GM10248 (cell line): ENCODE data around the gene ACTL8.

Experiments
- CTCF ChIA-PET: fragments of 300-600 bp; sonication (Branson Sonifier 250); formaldehyde crosslinking; extraction: SDS; loops from one replicate; lab custom pipeline; 2021; ENCODE audit warnings: antibody characterized with exemption; lab: Yijun Ruan, JAX
- POLR2A ChIA-PET: fragments of 350-650 bp; sonication (Branson Sonifier 250); formaldehyde crosslinking; extraction: SDS; loops from one replicate; lab custom pipeline; 2020; ENCODE audit warnings: antibody characterized with exemption; lab: Yijun Ruan, JAX
- DNase-seq: peaks from one replicate; pipeline ENCODE4 v3.0.0; 2012; ENCODE audit errors: extremely low spot score
- TF ChIP-seq, protein P1 (sequence below): IDR thresholded peaks from 2 replicates; pipeline ENCODE4 v1.5.1; 2012; ENCODE audit warnings: mild to moderate bottlenecking, low read depth; ENCODE audit errors: extremely low read depth, missing control alignments, control extremely low read depth

The ACTL8 gene

DNA sequence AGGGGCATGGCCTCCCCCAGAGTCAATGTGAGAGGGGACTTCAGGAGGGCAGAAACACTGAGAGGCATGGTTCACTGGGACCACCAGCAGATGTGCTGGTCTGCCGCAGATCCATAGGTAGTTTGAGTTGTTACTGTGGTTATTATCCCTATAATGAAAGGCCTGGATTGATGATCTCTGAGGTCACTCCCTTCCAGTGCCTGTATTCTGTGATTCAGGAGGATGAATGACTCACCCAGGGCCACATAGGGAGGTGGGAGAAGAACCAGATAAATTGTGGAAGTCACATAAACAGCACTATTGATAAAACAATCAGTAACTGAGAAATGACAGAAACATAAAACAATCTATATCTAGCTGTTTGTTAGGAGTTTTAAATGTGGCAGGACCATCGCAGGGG is 22.7 kb upstream of the ACTL8 start:
- DNase-seq, result no peak
- CTCF ChIA-PET, result no interaction called here

DNA sequence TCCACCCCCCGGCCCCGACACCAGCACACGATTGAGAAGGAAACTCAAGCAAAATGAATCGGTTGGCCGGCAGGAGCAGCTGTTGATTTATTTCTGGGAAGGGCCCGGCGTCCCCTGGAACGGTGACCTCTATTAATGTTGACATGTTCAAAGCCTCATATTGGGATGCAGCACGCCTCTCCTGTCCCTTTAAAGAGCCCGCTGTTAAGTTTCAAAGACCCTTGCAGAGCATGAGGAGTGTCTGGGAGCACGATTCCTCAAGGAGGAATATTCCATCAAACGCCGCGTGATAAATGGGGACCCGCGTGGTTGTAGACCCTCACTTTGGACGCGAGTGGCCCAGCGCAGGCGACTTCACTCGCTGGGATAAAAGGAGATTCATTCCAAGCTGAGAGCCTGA is 21.5 kb upstream of the ACTL8 start:
- ChIA-PET POLR2A (no interaction called here), CTCF (no interaction called here)
- TF ChIP-seq, protein P1, sequence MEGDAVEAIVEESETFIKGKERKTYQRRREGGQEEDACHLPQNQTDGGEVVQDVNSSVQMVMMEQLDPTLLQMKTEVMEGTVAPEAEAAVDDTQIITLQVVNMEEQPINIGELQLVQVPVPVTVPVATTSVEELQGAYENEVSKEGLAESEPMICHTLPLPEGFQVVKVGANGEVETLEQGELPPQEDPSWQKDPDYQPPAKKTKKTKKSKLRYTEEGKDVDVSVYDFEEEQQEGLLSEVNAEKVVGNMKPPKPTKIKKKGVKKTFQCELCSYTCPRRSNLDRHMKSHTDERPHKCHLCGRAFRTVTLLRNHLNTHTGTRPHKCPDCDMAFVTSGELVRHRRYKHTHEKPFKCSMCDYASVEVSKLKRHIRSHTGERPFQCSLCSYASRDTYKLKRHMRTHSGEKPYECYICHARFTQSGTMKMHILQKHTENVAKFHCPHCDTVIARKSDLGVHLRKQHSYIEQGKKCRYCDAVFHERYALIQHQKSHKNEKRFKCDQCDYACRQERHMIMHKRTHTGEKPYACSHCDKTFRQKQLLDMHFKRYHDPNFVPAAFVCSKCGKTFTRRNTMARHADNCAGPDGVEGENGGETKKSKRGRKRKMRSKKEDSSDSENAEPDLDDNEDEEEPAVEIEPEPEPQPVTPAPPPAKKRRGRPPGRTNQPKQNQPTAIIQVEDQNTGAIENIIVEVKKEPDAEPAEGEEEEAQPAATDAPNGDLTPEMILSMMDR, result no peak
- no peak for DNase-seq

More for the DNA sequence above, 22.7 kb upstream of the ACTL8 start:
- POLR2A ChIA-PET, result no interaction called here
- TF ChIP-seq, protein P1, result no peak

DNA sequence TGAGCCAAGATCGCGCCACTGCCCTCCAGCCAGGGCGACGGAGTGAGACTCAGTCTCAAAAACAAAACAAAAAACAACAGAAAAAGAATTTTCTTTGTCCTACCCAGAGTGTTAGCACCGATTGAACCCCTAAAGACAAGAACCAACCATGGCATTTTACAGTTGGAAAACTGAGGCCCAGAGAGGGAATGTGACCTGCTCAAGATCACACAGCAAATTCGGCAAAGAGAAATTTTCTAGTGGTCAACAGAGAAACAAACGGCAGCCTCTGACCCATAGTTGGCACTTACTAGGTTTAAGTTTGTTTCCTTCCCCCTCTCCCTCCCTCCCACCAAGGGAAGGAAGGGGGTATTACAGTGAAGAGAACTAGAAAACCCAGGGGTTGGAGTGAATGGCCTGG is 20.5 kb upstream of the ACTL8 start:
- CTCF ChIA-PET, result no interaction called here
- DNase-seq, result no peak
- POLR2A ChIA-PET, result no interaction called here
- TF ChIP-seq, protein P1, result no peak

DNA sequence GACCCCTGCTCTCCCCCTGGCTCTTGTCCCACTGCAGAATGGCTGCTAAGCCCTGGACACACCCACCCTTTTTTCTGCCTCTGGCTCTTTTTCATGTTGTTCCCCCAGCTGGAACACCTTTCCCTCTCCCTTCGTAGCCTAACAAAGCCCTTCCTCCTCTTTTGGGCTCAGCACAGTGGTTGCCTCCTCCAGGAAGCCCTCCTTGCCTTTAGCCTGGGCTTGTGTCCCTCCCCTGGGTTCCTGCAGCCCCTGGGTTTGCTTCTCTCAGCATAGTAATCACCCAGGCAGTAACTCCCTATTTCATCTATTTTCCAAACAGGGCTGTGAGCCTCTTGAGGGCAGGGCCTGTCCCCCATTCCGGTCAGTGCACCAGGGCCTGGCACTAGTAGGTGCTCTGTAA is 19.8 kb upstream of the ACTL8 start:
- TF ChIP-seq, protein P1, result no peak
- CTCF ChIA-PET, result no interaction called here
- no peak for DNase-seq
- POLR2A ChIA-PET, result no interaction called here

DNA sequence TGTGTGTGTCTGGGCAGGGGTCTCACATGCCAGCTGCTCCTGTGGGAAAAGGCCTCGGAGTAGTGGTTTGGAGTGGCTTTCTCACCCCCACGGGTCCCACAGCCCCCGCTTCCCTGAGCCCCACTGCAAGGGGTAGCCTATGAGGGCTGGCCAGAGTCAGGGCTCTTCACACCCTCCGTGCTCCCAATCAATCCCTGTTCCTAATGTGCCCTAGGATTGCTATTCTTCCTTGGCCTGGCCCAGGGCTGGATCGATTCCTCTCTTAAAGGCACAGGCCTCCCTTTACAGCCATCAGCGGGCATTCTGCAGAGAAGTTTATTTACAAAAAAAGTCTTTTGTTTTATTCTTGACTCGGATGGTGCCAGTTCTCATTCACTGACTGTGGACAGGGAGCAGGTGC is 19.3 kb upstream of the ACTL8 start:
- CTCF ChIA-PET, result no interaction called here

DNA sequence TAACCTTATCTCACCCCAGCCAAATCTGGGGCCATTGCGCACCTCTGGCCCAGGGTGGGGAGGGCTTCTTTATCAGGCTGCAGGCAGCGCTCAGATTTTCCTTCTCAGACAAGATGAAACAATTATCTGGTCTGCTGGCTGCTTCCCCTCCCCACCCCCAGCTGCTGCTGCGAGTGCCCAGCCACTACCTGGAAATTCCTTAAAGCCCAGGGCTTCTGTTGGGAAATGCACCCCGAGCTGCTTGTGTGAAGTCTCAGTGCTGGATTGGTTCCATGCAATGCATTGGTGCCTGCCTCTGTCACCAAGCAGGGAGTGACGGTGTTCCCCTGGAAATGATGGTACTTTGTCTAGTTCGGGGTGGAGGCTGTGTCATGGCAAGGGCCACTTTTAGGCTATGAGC is 18.5 kb upstream of the ACTL8 start:
- POLR2A ChIA-PET, result no interaction called here
- CTCF ChIA-PET, result interaction anchor here (1.3 kb wide), 1 partner anchor 9 kb away, joined by 4 read pairs; no protein-coding TSS in a partner anchor
- TF ChIP-seq, protein P1, result no peak
- DNase-seq, result no peak

More for the DNA sequence above, 19.3 kb upstream of the ACTL8 start:
- TF ChIP-seq, protein P1, result no peak
- POLR2A ChIA-PET, result no interaction called here
- no peak for DNase-seq

DNA sequence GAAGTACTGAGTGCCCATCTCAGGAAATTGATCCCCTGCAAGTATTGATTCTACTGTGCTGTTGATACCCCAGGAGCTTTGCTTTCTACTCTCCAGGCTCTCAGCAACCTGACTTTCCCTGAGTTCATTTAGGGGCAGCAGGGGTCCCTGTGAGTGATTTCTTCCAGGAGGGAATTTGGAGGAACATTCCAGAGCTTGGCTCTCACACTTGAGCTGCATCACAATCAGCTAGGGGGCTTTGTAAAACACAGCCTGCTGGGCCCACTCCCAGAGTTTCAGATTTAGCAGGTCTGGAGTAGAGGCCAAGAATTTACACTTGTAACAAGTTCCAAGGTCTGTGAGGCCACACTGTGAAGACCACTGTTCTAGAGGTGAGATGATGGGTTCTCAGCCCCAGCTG is 16.1 kb upstream of the ACTL8 start:
- ChIA-PET POLR2A (no interaction called here), CTCF (no interaction called here)
- TF ChIP-seq, protein P1, result no peak
- DNase-seq, result no peak
